ENCODE results near the gene HPSE2. TPM values are rescaled to one million over a fixed set of nuclear protein-coding genes. Genes with fewer than 3 reads are reported as not detected.

HPSE2 gene
- total RNA-seq, 1 donor from 2014 or later: not detected

DNA sequence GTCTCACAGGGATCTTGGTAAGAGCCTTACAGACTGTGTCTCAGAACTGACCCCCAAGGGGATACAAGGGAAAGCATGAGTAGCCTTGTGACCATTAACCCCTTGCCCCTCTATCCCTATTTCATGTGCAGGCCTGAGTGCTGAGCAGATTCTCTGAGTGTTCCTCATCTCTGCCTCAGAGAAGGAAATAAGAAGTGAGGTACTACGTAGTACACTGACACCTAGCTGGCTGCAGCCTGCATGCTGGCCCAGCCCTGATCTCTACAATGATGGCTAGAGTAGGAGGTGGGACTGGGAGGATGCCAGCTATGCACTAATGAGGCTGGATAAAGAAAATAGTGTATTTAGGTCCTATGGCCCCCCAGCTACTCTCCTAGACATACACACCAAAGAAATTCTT, 614.0 kb downstream of the HPSE2 start:
- H3K4me3 Mint-ChIP-seq: no peak overlapping the region
- DNase-seq (ENCODE audit: low spot score): no peak
- intact Hi-C loops (cut with micrococcal nuclease): no loop called here
- H3K36me3 Mint-ChIP-seq (ENCODE audit: low read depth): no peaks in the 10 kb centered on the region
- H3K27me3 Mint-ChIP-seq (ENCODE audit: insufficient read depth): no peaks in the 10 kb centered on the region
- no peak overlapping the region for H3K27ac Mint-ChIP-seq
- no peaks in the 10 kb centered on the region for H3K4me1 Mint-ChIP-seq (ENCODE audit: low read depth)
- no peaks in the 10 kb centered on the region for H3K9me3 Mint-ChIP-seq

- H3K4me1 Mint-ChIP-seq (ENCODE audit: low read depth): no peaks in the 10 kb centered on the region
- H3K4me3 Mint-ChIP-seq: no peak overlapping the region
- intact Hi-C loops (cut with micrococcal nuclease): no loop called here
- H3K36me3 Mint-ChIP-seq (ENCODE audit: low read depth): no peaks in the 10 kb centered on the region
- no peak overlapping the region for H3K27ac Mint-ChIP-seq
- DNase-seq (ENCODE audit: low spot score): no peak
- peaks cover 2% of the 10 kb centered on the region for H3K27me3 Mint-ChIP-seq (ENCODE audit: insufficient read depth)
- no peaks in the 10 kb centered on the region for H3K9me3 Mint-ChIP-seq
These were observed 615.1 kb downstream of the HPSE2 start for GRCh38 chr10:98620503-98620902.

GRCh38 chr10:98619446-98619845, 616.2 kb downstream of the HPSE2 start:
- H3K9me3 Mint-ChIP-seq: no peaks in the 10 kb centered on the region
- H3K27me3 Mint-ChIP-seq (ENCODE audit: insufficient read depth): peaks cover 2% of the 10 kb centered on the region
- no peak overlapping the region for H3K27ac Mint-ChIP-seq
- intact Hi-C loops (cut with micrococcal nuclease): no loop called here
- no peaks in the 10 kb centered on the region for H3K4me1 Mint-ChIP-seq (ENCODE audit: low read depth)
- H3K4me3 Mint-ChIP-seq: no peak overlapping the region
- H3K36me3 Mint-ChIP-seq (ENCODE audit: low read depth): no peaks in the 10 kb centered on the region
- no peak for DNase-seq (ENCODE audit: low spot score)

GRCh38 chr10:98617906-98618520, 617.6 kb downstream of the HPSE2 start:
- no peaks in the 10 kb centered on the region for H3K36me3 Mint-ChIP-seq (ENCODE audit: low read depth)
- H3K4me3 Mint-ChIP-seq: no peak overlapping the region
- H3K27ac Mint-ChIP-seq: no peak overlapping the region
- no peak for DNase-seq (ENCODE audit: low spot score)
- H3K4me1 Mint-ChIP-seq (ENCODE audit: low read depth): no peaks in the 10 kb centered on the region
- H3K9me3 Mint-ChIP-seq: no peaks in the 10 kb centered on the region
- peaks cover 2% of the 10 kb centered on the region for H3K27me3 Mint-ChIP-seq (ENCODE audit: insufficient read depth)
- intact Hi-C loops (cut with micrococcal nuclease): no loop called here

- no peaks in the 10 kb centered on the region for H3K4me1 Mint-ChIP-seq (ENCODE audit: low read depth)
- no peak overlapping the region for H3K27ac Mint-ChIP-seq
- H3K36me3 Mint-ChIP-seq (ENCODE audit: low read depth): no peaks in the 10 kb centered on the region
- peaks cover 2% of the 10 kb centered on the region for H3K27me3 Mint-ChIP-seq (ENCODE audit: insufficient read depth)
- no peak for DNase-seq (ENCODE audit: low spot score)
- intact Hi-C loops (cut with micrococcal nuclease): no loop called here
- H3K9me3 Mint-ChIP-seq: no peaks in the 10 kb centered on the region
- no peak overlapping the region for H3K4me3 Mint-ChIP-seq
These were observed 622.2 kb downstream of the HPSE2 start for GRCh38 chr10:98613446-98613845.

DNA sequence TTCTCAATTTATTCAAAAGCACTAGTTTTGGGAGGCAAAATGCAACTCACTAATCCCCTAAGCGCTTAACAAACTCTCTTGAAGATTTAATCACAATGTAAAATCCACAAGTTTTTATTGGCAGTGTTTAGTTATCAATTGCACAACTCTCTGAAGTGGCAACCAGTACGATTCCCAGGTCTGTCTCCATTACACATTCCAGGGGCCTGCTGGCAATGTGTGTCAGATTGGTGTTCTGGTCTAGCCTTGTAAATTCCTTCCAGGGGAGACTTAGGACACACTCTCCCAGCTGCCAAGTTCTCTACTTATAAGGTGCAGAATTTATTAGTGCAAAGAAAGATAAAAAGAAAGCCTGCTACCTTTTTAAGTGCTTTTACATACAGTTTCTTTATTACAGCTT, 624.2 kb downstream of the HPSE2 start:
- Mint-ChIP-seq H3K36me3 (ENCODE audit: low read depth) (no peaks in the 10 kb centered on the region), H3K27me3 (ENCODE audit: insufficient read depth) (peaks cover 5% of the 10 kb centered on the region), H3K4me3 (no peak overlapping the region), H3K4me1 (ENCODE audit: low read depth) (no peaks in the 10 kb centered on the region), H3K27ac (no peak overlapping the region), H3K9me3 (no peaks in the 10 kb centered on the region)
- no peak for DNase-seq (ENCODE audit: low spot score)
- intact Hi-C loops (cut with micrococcal nuclease): no loop called here

GRCh38 chr10:98610836-98611235, 624.8 kb downstream of the HPSE2 start:
- H3K4me1 Mint-ChIP-seq (ENCODE audit: low read depth): no peaks in the 10 kb centered on the region
- no peak overlapping the region for H3K27ac Mint-ChIP-seq
- no peaks in the 10 kb centered on the region for H3K36me3 Mint-ChIP-seq (ENCODE audit: low read depth)
- no peak overlapping the region for H3K4me3 Mint-ChIP-seq
- peaks cover 3% of the 10 kb centered on the region for H3K27me3 Mint-ChIP-seq (ENCODE audit: insufficient read depth)
- DNase-seq (ENCODE audit: low spot score): no peak
- H3K9me3 Mint-ChIP-seq: no peaks in the 10 kb centered on the region
- intact Hi-C loops (cut with micrococcal nuclease): no loop called here

- Mint-ChIP-seq H3K4me1 (ENCODE audit: low read depth) (no peaks in the 10 kb centered on the region), H3K9me3 (no peaks in the 10 kb centered on the region), H3K4me3 (no peak overlapping the region), H3K27me3 (ENCODE audit: insufficient read depth) (peaks cover 3% of the 10 kb centered on the region), H3K27ac (no peak overlapping the region), H3K36me3 (ENCODE audit: low read depth) (no peaks in the 10 kb centered on the region)
- no peak for DNase-seq (ENCODE audit: low spot score)
- intact Hi-C loops (cut with micrococcal nuclease): no loop called here
These were observed 625.4 kb downstream of the HPSE2 start for GRCh38 chr10:98610301-98610700.

DNA sequence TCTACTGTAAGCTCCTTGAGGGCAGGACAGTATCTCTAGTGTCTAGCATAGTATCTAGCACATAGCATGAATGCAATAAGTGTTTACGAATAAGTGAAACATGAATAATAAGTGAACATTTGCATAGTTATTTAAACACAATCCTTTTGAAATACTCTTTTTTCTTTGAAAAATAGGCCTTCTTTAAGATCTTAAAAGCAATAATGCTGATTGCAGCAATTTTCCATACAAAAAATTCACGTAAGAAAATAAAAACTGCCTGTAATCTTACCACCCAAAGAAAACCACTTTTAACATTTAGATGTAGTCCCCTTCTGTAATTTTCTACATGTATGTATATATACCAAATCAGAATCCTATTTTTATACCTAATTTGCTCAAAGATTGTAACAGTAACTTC, 626.4 kb downstream of the HPSE2 start:
- no peak overlapping the region for H3K4me3 Mint-ChIP-seq
- H3K27me3 Mint-ChIP-seq (ENCODE audit: insufficient read depth): peaks cover 5% of the 10 kb centered on the region
- DNase-seq (ENCODE audit: low spot score): no peak
- no peaks in the 10 kb centered on the region for H3K9me3 Mint-ChIP-seq
- no peak overlapping the region for H3K27ac Mint-ChIP-seq
- no peaks in the 10 kb centered on the region for H3K36me3 Mint-ChIP-seq (ENCODE audit: low read depth)
- H3K4me1 Mint-ChIP-seq (ENCODE audit: low read depth): no peaks in the 10 kb centered on the region
- intact Hi-C loops (cut with micrococcal nuclease): no loop called here

DNA sequence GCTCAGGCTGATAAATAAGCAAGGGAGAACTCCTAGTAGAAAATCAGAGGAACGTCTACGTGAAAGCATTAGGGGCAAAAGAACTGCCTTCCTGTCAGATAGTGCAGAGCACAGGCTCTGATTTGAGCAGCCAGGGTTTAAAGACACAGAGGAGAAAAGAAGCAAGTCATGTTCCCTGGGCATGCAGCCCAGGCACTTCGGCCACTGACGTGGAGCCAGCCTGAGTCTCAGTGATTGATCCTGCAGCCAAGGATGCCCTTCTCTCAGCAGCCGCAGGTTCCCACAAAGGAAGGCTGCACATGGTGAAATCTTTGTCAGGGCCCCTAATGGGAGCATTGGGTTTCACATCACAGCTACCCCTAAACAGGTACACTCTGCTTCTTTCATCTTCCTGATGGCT, 627.2 kb downstream of the HPSE2 start:
- no peaks in the 10 kb centered on the region for H3K9me3 Mint-ChIP-seq
- DNase-seq (ENCODE audit: low spot score): no peak
- H3K36me3 Mint-ChIP-seq (ENCODE audit: low read depth): no peaks in the 10 kb centered on the region
- H3K4me1 Mint-ChIP-seq (ENCODE audit: low read depth): no peaks in the 10 kb centered on the region
- H3K4me3 Mint-ChIP-seq: no peak overlapping the region
- H3K27me3 Mint-ChIP-seq (ENCODE audit: insufficient read depth): peaks cover 5% of the 10 kb centered on the region
- intact Hi-C loops (cut with micrococcal nuclease): no loop called here
- H3K27ac Mint-ChIP-seq: no peak overlapping the region

- intact Hi-C loops (cut with micrococcal nuclease): no loop called here
- no peak for DNase-seq (ENCODE audit: low spot score)
- Mint-ChIP-seq H3K27me3 (ENCODE audit: insufficient read depth) (peaks cover 8% of the 10 kb centered on the region), H3K4me1 (ENCODE audit: low read depth) (no peaks in the 10 kb centered on the region), H3K9me3 (no peaks in the 10 kb centered on the region), H3K4me3 (no peak overlapping the region), H3K36me3 (ENCODE audit: low read depth) (no peaks in the 10 kb centered on the region), H3K27ac (no peak overlapping the region)
These were observed 633.4 kb downstream of the HPSE2 start for GRCh38 chr10:98602224-98602623.

DNA sequence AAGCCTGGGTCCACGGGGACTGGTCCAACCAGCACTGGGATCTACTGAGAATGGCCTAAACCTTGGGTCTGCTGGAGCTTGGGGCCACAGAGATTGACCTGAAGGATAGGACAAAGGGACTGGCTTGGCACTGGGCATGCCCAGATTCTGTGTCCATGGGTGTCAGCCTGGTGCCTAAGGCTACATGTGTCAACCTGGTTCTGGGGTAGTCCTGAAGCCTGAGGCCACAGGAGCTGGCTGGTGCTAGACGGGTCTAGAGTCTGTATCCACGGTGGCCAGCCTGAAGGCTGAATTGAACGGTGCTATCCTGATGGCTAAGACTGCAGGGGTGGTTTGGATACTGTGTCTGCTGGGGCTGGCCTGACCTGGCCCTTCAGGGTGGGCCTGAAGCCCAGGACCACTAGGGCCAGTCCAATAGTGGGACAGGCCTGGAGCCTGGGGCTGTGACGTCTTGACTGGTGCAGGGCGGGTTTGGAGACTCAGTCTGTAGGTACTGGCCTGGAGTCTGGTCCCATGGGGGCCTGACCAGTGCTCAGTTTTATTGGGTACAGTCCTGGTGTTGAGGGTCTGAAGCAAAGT, 636.5 kb downstream of the HPSE2 start:
- Mint-ChIP-seq H3K27ac (no peak overlapping the region), H3K27me3 (ENCODE audit: insufficient read depth) (peaks cover 3% of the 10 kb centered on the region), H3K4me1 (ENCODE audit: low read depth) (no peaks in the 10 kb centered on the region), H3K9me3 (peaks cover 10% of the 10 kb centered on the region), H3K36me3 (ENCODE audit: low read depth) (no peaks in the 10 kb centered on the region), H3K4me3 (no peak overlapping the region)
- intact Hi-C loops (cut with micrococcal nuclease): no loop called here
- no peak for DNase-seq (ENCODE audit: low spot score)

- H3K4me1 Mint-ChIP-seq (ENCODE audit: low read depth): no peaks in the 10 kb centered on the region
- H3K36me3 Mint-ChIP-seq (ENCODE audit: low read depth): no peaks in the 10 kb centered on the region
- DNase-seq (ENCODE audit: low spot score): no peak
- H3K4me3 Mint-ChIP-seq: no peak overlapping the region
- peaks cover 10% of the 10 kb centered on the region for H3K9me3 Mint-ChIP-seq
- intact Hi-C loops (cut with micrococcal nuclease): no loop called here
- no peak overlapping the region for H3K27ac Mint-ChIP-seq
- no peaks in the 10 kb centered on the region for H3K27me3 Mint-ChIP-seq (ENCODE audit: insufficient read depth)
These were observed 639.2 kb downstream of the HPSE2 start for GRCh38 chr10:98596404-98596803.

- Mint-ChIP-seq H3K27me3 (ENCODE audit: insufficient read depth) (peaks cover 4% of the 10 kb centered on the region), H3K4me1 (ENCODE audit: low read depth) (no peaks in the 10 kb centered on the region), H3K9me3 (no peaks in the 10 kb centered on the region), H3K36me3 (ENCODE audit: low read depth) (no peaks in the 10 kb centered on the region), H3K27ac (no peak overlapping the region), H3K4me3 (no peak overlapping the region)
- no peak for DNase-seq (ENCODE audit: low spot score)
- intact Hi-C loops (cut with micrococcal nuclease): no loop called here
These were observed 646.0 kb downstream of the HPSE2 start for GRCh38 chr10:98589691-98590090.

Measured in activated T-helper 1 cell treated with anti-CD3 and anti-CD28 coated beads, Interleukin-12 subunit alpha, Interleukin-12 subunit beta, Interleukin-2, Interleukin-4 antibody, amounts not matched to agents 30 ng/mL and 10 ng/mL and 1 ng/mL, durations not matched to agents 14 hours and 24 hours and 36 hours (primary cell).